Small intestine (tissue), 7 donors: Measurements from ENCODE around the gene RCAN3. TPM values are rescaled to one million over a fixed set of nuclear protein-coding genes. Genes with fewer than 3 reads are reported as not detected.
"Not testable (repeated sequence)": the region's sequence is repeated elsewhere in the genome, so short reads cannot be mapped to it uniquely, and the experiment has no call there.

Source experiments
- DNase-seq, 2 donors: peaks; one replicate each; pipeline versions ENCODE4 v3.0.0 to v3.0.0-alpha.2; 2013
- FAIRE-seq: peaks from 2 replicates; lab custom pipeline; 2012; peaks lifted over from hg19 to GRCh38; lab: Jason Lieb, UNC
- H3K27ac ChIP-seq, 3 donors: one replicate each; pipeline ENCODE4 v1.5.1; 2013; ENCODE audit warnings: low read length in 2 of 3, mild to moderate bottlenecking in 2 of 3, control low read depth in 1 of 3, inconsistent platforms in 1 of 3, low read depth in 1 of 3, moderate library complexity in 1 of 3
- H3K27me3 ChIP-seq, 3 donors: one replicate each; pipeline ENCODE4 v1.6.1; 2013; ENCODE audit warnings: low read length in 3 of 3, inconsistent platforms in 1 of 3; ENCODE audit not compliant: control insufficient read depth in 3 of 3, insufficient read depth in 3 of 3
- H3K36me3 ChIP-seq, 3 donors: one replicate each; pipeline ENCODE4 v1.6.1; 2013; ENCODE audit warnings: low read length in 3 of 3, inconsistent platforms in 1 of 3, low read depth in 1 of 3, mild to moderate bottlenecking in 1 of 3, moderate library complexity in 1 of 3; ENCODE audit not compliant: control insufficient read depth in 3 of 3, insufficient read depth in 2 of 3
- H3K4me1 ChIP-seq, 3 donors: one replicate each; pipeline ENCODE4 v1.6.1; 2013; ENCODE audit warnings: low read length in 2 of 3, inconsistent platforms in 1 of 3, low read depth in 1 of 3, mild to moderate bottlenecking in 1 of 3, moderate library complexity in 1 of 3; ENCODE audit not compliant: control insufficient read depth in 3 of 3, insufficient read depth in 2 of 3
- H3K4me3 ChIP-seq, 3 donors: one replicate each; pipeline ENCODE4 v1.5.1; 2013; ENCODE audit warnings: low read length in 3 of 3, control low read depth in 1 of 3, inconsistent platforms in 1 of 3, low read depth in 1 of 3, mild to moderate bottlenecking in 1 of 3, moderate library complexity in 1 of 3
- H3K9me3 ChIP-seq, 2 donors: one replicate each; pipeline ENCODE4 v1.6.1; 2013; ENCODE audit warnings: low read depth in 1 of 2, low read length in 1 of 2; ENCODE audit not compliant: control insufficient read depth in 2 of 2, insufficient read depth in 1 of 2
- WGBS, 3 donors: extraction: QIAGEN DNeasy Blood & Tissue Kit; methylation state at CpG; one replicate each; pipeline ENCODE4 v1.1.7; 2013; 5-methylcytosine and 5-hydroxymethylcytosine counted together
- polyA plus RNA-seq, 4 donors: library from polyadenylated mRNA; stranded (reverse) in 3 of 4; unstranded in 1 of 4; fragments of 200-250 nt in 3 of 4; fragments of 120-200 nt in 1 of 4; gene quantifications; one replicate each; pipeline versions ENCODE4 v1.2.1 to v1.2.3, GENCODE V29; 2013
- donor health status: healthy with polysubstance abuse.
- donor health status: control.
- donor health status: control.
- donor health status: Bipolar disorder and iron deficiency.
- donor health status: healthy.

The RCAN3 gene
- polyA plus RNA-seq, 4 donors = 1.9 to 8.3 (median 4.2) TPM

- peaks cover 0 to 12% of the 10 kb centered on the region in 2 donors for H3K9me3 ChIP-seq
- not testable (repeated sequence) for H3K27me3 ChIP-seq, DNase-seq, H3K27ac ChIP-seq, H3K4me1 ChIP-seq, H3K4me3 ChIP-seq, FAIRE-seq, H3K36me3 ChIP-seq
- WGBS, 3 donors = 86 to 88% (median 87%) methylated on average over 7 of the region's 7 CpGs
Measured at GRCh38 chr1:24488159-24488558, 14.5 kb upstream of the RCAN3 start.

DNA sequence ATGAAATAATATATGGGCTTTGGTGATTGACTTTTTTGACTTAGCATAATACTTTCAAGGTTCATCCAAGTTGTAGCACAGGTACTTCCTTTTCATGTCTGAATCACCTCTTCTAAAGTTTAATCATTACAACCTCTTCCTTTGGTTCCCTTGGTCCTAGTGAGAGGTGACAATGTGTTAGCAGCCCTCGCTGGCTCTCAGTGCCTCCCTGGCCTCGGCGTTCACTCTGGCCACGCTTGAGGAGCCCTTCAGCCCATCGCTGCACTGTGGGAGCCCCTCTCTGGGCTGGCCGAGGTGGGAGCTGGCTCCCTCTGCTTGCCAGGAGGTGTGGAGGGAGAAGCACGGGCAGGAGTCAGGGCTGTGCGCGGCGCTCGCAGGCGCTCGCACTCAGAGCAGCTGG lies 13.0 kb upstream of the RCAN3 start:
- DNase-seq (no peak), FAIRE-seq (no peak)
- H3K27me3 ChIP-seq = no peaks in the 10 kb centered on the region
- 94 to 95% (median 94%) methylated on average over 13 of the region's 13 CpGs for WGBS, 3 donors
- no peak overlapping the region for H3K4me3 ChIP-seq
- H3K36me3 ChIP-seq = no peaks in the 10 kb centered on the region
- H3K9me3 ChIP-seq = peaks cover 0 to 12% of the 10 kb centered on the region in 2 donors
- H3K4me1 ChIP-seq = no peaks in the 10 kb centered on the region
- no peak overlapping the region for H3K27ac ChIP-seq

- no peak for FAIRE-seq
- Histone ChIP-seq H3K4me1 (no peaks in the 10 kb centered on the region), H3K27me3 (no peaks in the 10 kb centered on the region), H3K4me3 (no peak overlapping the region), H3K9me3 (peaks cover 0 to 12% of the 10 kb centered on the region in 2 donors), H3K27ac (no peak overlapping the region), H3K36me3 (no peaks in the 10 kb centered on the region)
- 97 to 98% (median 98%) methylated on average over 15 to 18 of the region's 18 CpGs for WGBS, 3 donors
- DNase-seq = no peak
Measured at GRCh38 chr1:24490101-24490781, 12.4 kb upstream of the RCAN3 start.

- FAIRE-seq (no peak), DNase-seq (no peak)
- WGBS, 3 donors = 57 to 62% (median 58%) methylated on average over 15 of the region's 15 CpGs
- H3K4me1 ChIP-seq = no peaks in the 10 kb centered on the region
- no peaks in the 10 kb centered on the region for H3K27me3 ChIP-seq
- H3K4me3 ChIP-seq = no peak overlapping the region
- H3K36me3 ChIP-seq = no peaks in the 10 kb centered on the region
- peaks cover 0 to 12% of the 10 kb centered on the region in 2 donors for H3K9me3 ChIP-seq
- no peak overlapping the region for H3K27ac ChIP-seq
Measured at GRCh38 chr1:24491577-24492360, 10.9 kb upstream of the RCAN3 start.

DNA sequence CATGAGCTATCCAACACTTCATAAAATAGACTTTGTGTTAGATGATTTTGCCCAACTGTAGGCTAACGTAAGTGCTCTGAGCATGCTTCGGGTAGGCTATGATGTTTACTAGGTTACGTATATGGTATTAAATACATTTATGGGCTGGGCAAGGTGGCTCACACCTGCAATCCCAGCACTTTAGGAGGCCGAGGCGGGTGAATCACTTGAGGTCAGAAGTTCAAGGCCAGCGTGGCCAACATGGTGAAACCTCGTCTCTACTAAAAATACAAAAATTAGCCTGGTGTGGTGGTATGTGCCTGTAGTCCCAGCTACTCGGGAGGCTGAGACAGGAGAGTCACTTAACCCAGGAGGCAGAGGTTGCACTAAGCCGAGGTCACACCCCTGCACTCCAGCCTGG lies 9.7 kb upstream of the RCAN3 start:
- H3K4me1 ChIP-seq, H3K27ac ChIP-seq, H3K4me3 ChIP-seq, FAIRE-seq, H3K27me3 ChIP-seq, DNase-seq, H3K36me3 ChIP-seq: not testable (repeated sequence)
- peaks cover 0 to 12% of the 10 kb centered on the region in 2 donors for H3K9me3 ChIP-seq
- WGBS, 3 donors = 63 to 86% (median 77%) methylated on average over 9 of the region's 9 CpGs

- no peaks in the 10 kb centered on the region for H3K4me1 ChIP-seq
- peaks cover 0 to 12% of the 10 kb centered on the region in 2 donors for H3K9me3 ChIP-seq
- H3K27ac ChIP-seq = no peak overlapping the region
- H3K36me3 ChIP-seq = no peaks in the 10 kb centered on the region
- DNase-seq = no peak
- H3K4me3 ChIP-seq = no peak overlapping the region
- FAIRE-seq = no peak
- H3K27me3 ChIP-seq = no peaks in the 10 kb centered on the region
- 72 to 84% (median 78%) methylated on average over 3 of the region's 3 CpGs for WGBS, 3 donors
Measured at GRCh38 chr1:24493785-24494184, 8.9 kb upstream of the RCAN3 start.

DNA sequence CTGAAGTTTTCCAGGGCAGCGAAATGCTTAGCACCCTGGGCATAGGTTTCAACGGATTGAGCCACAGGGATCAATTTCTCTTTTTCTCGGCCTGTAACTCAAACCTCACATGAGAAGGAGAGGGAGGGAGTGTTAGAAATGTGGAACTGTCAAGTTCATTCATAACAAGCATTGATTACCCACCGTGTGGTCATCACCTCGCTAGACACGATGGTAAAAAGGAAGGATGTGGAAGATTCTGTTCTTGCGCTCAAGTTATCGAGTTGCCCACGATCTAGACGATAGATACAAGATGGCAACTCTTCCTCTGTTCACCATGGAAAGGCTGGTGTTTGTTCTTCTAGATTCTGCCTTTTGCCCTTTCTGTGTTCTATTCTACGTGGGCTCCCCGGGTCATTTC lies 4.0 kb upstream of the RCAN3 start:
- no peak for DNase-seq
- Histone ChIP-seq H3K27me3 (no peaks in the 10 kb centered on the region), H3K27ac (no peak overlapping the region), H3K36me3 (no peaks in the 10 kb centered on the region), H3K9me3 (no peaks in the 10 kb centered on the region), H3K4me1 (peaks cover 0 to 9% (median 0%) of the 10 kb centered on the region in 3 donors), H3K4me3 (no peak overlapping the region)
- 80 to 85% (median 84%) methylated on average over 12 of the region's 12 CpGs for WGBS, 3 donors
- FAIRE-seq = no peak

GRCh38 chr1:24500448-24501048 lies 2.1 kb upstream of the RCAN3 start:
- H3K4me1 ChIP-seq = peaks cover 0 to 9% (median 0%) of the 10 kb centered on the region in 3 donors
- FAIRE-seq = no peak

More at GRCh38 chr1:24500448-24501048, 2.1 kb upstream of the RCAN3 start:
- Histone ChIP-seq H3K4me3 (no peak overlapping the region), H3K36me3 (no peaks in the 10 kb centered on the region), H3K27me3 (no peaks in the 10 kb centered on the region), H3K9me3 (no peaks in the 10 kb centered on the region), H3K27ac (no peak overlapping the region)
- DNase-seq = no peak
- WGBS, 3 donors = 81 to 90% (median 83%) methylated on average over 5 of the region's 5 CpGs
